ENCODE results near the gene CDH2.

Gene CDH2

GRCh38 chr18:28080876-28081300, 96.0 kb downstream of the CDH2 start:
- DNase-seq, result no peak

GRCh38 chr18:28079883-28080282, 97.0 kb downstream of the CDH2 start:
- no peak for DNase-seq

DNA sequence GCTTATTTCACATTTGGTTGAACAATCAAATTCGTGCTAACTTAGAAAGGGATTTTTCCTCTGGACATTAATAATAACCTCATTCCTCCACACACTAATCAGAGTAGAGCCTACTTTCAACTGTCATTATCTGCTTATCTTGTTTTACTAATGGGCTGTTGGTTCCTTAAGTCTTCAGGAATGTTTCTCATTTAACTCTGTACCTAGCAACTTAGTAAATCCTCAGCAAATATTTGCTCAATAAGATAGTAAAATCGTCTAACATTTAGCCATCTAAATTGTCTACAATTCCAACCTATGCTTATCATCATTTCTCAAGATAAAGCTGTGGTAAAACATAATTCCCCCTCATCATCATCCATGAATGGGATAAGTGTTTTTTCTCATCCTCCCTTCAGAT, 98.1 kb downstream of the CDH2 start:
- no peak for DNase-seq

- no peak for DNase-seq
These were observed 98.6 kb downstream of the CDH2 start for GRCh38 chr18:28078298-28078697.

DNA sequence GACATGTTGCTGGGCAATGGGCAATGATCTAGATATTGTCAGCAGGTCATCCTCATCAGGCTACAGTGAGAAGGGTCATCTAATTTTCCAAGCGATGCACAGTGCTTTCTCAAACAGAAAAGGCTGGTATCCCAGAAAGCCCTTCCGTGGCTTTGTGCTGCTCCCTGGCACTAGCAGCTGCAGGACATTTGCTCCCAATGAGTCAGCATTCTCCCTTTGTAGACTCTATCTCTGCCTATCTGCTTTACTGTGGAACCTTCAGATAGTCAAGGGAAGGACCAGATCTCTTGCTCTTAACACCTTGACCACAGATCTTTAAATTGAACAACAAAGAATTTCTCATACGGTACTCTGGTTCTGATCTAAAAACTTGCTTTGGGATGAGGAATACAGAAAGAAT, 101.4 kb downstream of the CDH2 start:
- no peak for DNase-seq

DNA sequence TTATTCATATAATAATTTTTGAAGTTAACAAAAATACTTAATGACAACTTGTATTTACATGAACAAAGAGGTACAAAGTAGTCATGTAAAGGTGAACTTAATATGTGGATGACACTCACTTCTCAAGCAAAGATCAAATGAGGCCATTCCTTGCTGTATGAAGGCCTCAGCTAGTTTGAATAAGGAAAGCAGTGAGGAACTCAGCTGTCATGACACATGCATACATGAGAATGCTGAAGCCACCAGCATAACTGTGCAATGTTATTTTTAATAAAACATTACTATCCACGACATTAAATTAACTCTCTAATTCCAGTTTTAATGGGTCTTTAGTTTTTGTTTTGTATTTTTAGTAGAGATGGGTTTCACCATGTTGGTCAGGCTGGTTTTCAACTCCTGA, 102.9 kb downstream of the CDH2 start:
- no peak for DNase-seq

- DNase-seq, result no peak
These were observed 103.3 kb downstream of the CDH2 start for GRCh38 chr18:28073658-28074057.

- no peak for DNase-seq
These were observed 105.7 kb downstream of the CDH2 start for GRCh38 chr18:28071199-28071598.

DNA sequence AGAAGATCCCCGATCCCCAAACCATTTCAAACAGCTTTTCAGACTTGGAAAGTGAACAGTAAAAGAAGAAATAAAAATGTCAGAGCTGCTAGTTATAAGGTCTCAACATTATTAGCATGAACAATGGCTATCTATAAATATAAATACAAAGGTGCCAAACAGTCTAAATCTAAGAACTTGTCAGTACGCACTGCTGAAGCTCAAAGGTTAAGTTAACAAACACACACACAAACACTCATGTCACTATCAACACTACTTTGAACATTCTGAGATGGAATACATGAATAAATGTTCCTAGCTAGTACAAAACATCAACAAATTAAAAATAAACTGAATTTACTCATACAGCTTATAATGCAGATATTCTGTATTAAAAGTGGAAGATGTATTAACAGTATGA, 108.7 kb downstream of the CDH2 start:
- no peak for DNase-seq

DNA sequence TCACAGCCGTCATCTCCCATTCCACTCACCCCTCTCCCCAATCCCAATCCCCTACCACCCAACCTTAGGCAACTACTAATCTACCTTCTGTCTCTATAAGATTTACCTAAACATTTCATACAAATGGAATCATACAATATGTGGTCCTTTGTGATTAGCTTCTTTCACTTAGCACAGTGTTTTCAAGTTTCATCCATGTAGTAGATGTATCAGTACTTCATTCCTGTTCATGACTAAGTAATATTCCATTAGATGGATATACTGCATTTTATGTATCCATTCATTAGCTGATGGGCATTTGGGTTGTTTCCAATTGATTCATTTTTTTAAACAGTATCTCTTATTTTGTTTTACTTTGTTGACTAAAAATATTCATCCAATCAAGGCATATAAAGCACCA, 109.6 kb downstream of the CDH2 start:
- DNase-seq, result no peak

DNA sequence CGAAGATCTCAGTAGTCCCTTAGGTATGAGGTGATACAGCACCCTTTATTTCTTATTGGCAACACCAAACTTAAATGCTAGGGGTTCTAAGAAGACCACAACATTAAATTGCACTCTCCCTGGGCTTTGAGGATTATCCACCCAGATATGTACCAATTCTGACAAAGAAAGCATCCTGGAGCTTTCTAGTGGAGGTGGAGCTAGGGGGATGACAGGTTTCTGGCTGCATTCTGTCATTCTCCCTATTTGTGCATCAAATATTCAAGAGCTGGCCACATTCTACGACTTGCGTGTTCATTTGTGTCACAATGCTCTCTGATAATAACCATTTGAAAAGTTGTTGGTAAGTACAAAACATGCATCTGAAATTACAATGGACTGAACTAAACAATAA, 111.1 kb downstream of the CDH2 start:
- no peak for DNase-seq

DNA sequence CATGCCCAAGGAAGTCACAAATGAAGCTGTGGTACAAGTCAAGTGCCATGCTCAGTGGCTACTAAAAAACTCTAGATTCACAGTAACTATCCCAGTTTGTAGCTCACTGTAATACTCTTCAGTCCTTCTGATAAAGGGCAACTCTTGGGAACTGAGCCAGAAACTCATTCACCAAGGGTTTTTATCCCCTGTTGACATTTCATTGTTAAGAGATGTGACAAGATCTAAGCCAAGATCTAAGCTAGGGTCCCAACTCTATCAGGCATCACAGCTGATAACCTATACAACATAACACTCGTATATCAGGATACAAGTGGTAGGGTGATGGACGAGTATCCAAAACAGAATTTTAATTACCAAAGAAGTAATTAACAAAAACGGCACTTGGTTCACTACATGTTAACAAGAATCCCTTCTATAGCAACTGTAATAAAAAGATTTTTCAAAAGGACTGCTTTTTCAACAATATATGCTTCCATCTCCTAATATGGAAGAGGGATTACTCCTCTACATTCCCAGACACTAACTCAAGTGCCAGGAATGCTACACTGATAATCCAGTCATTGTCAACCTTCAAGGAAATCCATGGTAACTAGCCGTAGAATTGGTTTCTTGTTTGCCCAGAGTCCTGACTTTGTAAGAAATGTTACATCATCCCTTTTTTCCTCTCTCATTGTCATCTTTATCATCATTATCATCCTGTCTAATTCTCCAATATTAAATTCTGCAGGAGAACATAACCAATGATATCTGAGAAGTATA, 111.7 kb downstream of the CDH2 start:
- DNase-seq, result no peak

DNA sequence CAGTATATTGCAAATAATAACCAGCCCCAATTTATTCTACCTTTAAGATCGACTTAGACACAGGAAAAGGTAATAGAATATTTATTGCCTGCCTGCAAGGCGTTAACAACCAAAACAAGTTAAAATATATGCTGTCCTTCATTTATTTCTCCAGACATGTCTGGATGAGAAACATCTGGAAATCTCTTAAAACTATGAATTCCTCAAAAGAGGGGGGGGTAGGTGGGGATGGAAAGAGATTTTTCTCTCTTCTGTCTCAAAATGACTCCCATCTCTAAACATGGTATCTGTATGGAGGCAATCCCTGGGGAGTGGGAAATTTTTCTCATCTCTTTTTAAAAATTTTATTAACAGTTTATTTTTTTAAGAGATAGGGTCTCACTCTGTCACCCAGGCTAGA, 113.0 kb downstream of the CDH2 start:
- no peak for DNase-seq

- no peak for DNase-seq
These were observed 113.6 kb downstream of the CDH2 start for GRCh38 chr18:28063271-28063761.

DNA sequence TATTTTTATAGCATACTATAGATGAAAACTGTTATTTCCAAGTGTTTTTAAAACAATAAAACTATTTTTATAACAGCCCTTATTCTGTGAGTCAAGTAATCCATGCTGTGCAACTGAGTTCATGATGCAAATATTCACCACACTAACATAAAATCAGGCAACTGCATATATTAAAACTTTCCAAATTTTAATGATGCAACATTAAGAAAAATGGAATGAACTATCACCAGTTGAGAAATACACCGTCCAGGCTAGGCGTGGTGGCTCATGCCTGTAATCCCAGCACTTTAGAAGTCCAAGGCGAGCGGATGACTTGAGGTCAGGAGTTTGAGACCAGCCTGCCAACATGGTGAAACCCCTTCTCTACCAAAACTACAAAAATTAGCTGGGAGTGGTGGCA, 114.5 kb downstream of the CDH2 start:
- DNase-seq, result no peak

DNA sequence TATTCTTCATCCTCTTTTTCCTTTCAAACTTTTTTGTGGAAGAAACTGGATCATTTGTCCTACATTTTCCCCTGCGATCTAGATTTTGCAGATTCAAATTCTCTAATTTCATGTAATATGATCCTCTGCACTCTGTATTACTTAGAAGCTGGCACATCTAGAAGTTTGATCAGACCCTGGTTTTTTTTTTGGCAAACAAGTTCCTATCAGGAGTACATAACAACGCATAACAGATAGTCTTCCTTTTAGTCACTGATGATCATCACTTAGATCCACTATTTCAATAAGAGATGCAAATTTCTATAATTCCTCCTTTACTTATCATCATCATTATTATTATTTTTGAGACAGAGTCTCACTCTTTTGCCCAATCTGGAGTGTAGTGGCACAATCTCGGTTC, 117.1 kb downstream of the CDH2 start:
- no peak for DNase-seq

DNA sequence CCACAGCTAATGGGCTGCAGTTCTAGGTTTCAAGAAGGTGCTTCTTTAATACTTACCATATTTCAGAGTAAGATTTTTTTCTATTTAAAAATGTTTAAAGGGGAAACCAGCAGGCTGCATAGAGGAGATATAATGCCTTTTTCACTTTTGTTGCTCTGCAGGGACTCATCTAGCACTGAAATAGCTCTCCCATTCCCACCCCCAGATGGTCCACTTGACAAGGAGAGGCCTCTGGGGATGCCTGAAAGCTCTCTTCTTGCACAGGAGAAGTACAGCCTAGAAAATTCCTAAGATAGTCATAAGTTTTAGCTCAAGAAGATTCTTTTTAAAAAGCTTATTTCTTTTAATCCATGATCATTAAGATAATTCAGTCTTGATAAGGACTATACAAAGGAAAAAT, 126.4 kb downstream of the CDH2 start:
- no peak for DNase-seq

GRCh38 chr18:28048612-28049011, 128.3 kb downstream of the CDH2 start:
- no peak for DNase-seq

GRCh38 chr18:28045880-28046279, 131.1 kb downstream of the CDH2 start:
- DNase-seq, result no peak

GRCh38 chr18:28045176-28045810, 131.6 kb downstream of the CDH2 start:
- no peak for DNase-seq

- DNase-seq, result no peak
These were observed 132.9 kb downstream of the CDH2 start for GRCh38 chr18:28044036-28044435.

DNA sequence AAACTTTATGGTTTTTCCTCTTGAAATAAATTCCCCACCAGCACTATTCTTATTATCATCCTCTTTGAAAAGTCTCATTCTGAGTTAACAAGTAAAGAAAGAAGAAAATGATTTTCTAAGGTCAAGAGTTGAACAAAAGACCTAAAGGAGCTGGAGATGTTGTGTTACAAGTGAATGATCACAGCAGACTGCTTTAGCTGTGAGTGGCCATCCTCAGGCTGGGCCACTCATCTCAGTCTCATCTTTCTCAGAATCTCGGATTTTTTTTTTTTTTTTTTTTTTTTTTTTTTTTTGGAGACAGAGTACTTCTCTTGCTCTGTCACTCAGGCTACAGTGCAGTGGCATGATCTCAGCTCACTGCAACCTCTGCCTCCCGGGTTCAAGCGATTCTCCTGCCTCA, 133.3 kb downstream of the CDH2 start:
- no peak for DNase-seq

DNA sequence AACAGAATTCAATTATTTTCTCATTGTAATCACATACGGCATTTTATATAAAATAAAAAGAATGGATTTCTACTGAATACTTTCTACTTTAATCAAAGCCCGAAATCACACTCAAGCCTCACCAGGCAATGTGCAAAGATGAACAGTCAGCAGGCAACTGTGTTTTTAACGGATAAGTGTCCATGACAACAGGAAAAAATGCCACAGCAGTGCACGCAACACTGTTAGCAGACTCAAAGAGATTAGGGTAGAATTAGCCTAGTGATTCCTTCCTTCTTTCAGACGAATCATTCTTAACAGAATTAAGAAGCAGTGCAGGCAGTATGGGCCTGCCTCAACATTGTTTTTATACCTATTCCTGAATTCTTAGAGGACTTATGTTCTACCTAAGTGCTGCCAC, 135.6 kb downstream of the CDH2 start:
- DNase-seq, result no peak

DNA sequence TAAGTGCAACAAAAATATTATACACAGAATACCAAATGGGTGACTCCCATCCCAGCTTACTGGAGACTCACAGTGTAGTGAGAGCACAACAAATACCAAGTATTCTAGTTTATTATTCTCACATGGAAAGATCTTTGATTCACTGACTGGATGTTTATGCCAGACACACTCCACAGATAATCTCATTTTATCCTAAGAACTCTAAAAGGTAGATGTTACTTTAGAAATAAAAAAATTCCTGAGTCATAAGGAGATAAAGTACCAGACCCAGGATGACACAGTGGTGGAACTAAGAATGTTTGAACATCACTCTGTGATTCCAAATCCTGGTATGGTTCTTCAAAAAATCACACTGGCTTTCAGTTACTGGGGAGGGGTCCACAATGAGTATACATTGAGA, 136.2 kb downstream of the CDH2 start:
- DNase-seq, result no peak

DNA sequence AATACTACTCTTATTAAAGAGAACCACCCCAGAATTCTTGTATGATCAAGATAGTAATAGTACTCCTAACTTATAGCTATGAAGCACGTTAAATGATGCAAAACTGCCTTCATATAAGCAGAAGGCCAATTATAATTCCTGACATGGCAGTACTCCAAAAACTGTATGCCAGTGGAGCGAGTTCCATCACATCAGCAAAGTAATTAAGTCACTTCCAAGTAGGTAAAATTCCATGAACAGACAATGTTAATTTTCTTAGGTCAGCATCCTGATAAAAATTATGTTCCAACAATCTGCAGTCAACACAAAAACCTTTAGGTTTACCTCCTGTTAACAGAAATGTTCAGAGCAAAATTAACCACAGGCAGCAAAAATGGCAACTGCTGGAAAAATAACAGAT, 136.7 kb downstream of the CDH2 start:
- DNase-seq, result no peak
